RWPE1 (cell line): ENCODE measurements around the gene PRPSAP2.
A peak's percentile ranks its signal among the peaks of the same experiment; 100 is the strongest.

ENCODE experiments used
- CTCF ChIA-PET: fragments of 350-600 bp; sonication (Branson Sonifier 250); formaldehyde crosslinking; extraction: SDS; loops from one replicate; lab custom pipeline; 2021; lab: Yijun Ruan, JAX
- POLR2A ChIA-PET: fragments of 400-600 bp; formaldehyde crosslinking; extraction: SDS; loops from one replicate; lab custom pipeline; 2020; ENCODE audit warnings: antibody characterized with exemption; ENCODE audit not compliant: low non-redundant PET; lab: Yijun Ruan, JAX
- DNase-seq: peaks from one replicate; pipeline ENCODE4 v3.0.0; 2012; ENCODE audit warnings: low spot score
- H3K27ac ChIP-seq: fragments of 450-650 bp; 2 replicates; pipeline ENCODE4 v1.5.1; 2017
- TF ChIP-seq, protein P1 (sequence below): fragments of 450-650 bp; conservative IDR thresholded peaks from 2 replicates; pipeline ENCODE4 v1.5.1; 2017; ENCODE audit warnings: low read depth, mild to moderate bottlenecking

Gene PRPSAP2

DNA sequence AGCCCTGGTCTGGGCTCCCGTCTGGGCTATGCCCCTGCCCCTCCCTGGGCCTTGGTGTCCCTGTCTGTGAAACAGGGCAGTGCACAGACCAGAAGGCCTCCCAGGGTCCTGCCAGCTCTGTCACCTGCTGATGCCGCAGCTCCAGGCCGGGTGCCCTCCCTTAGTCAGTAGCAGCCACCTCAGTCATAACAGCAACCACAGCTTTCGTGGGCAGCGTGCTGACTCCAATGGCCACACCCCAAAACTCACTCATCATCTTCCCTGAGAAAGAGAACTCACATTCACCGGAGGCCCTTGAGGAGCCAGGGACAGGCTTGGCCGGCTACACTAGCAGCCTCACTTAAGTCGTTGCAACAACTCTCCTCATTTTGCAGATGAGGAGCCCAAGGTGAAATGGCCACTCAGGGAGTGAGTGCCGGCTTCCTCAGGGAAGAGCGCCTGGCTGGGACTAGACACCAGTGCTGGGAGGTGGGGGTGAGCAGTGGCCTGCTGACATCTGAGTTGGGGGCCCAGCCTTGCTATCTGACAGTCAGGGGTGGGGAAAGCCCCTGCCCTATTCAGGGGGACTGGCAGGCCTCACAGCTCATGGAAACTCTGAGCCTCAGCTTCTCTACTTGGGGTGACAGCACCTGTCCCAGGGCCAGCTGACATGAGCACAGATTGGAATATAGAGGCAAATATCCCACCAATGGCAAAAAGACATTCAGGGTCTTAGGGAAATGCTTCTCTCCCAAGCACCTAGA lies 116.6 kb downstream of the PRPSAP2 start:
- DNase-seq, result peak; percentile 15
- H3K27ac ChIP-seq, result peak overlapping the region; percentile 86
- TF ChIP-seq, protein P1, sequence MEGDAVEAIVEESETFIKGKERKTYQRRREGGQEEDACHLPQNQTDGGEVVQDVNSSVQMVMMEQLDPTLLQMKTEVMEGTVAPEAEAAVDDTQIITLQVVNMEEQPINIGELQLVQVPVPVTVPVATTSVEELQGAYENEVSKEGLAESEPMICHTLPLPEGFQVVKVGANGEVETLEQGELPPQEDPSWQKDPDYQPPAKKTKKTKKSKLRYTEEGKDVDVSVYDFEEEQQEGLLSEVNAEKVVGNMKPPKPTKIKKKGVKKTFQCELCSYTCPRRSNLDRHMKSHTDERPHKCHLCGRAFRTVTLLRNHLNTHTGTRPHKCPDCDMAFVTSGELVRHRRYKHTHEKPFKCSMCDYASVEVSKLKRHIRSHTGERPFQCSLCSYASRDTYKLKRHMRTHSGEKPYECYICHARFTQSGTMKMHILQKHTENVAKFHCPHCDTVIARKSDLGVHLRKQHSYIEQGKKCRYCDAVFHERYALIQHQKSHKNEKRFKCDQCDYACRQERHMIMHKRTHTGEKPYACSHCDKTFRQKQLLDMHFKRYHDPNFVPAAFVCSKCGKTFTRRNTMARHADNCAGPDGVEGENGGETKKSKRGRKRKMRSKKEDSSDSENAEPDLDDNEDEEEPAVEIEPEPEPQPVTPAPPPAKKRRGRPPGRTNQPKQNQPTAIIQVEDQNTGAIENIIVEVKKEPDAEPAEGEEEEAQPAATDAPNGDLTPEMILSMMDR, result no peak
- POLR2A ChIA-PET, result no interaction called here
- CTCF ChIA-PET, result interaction anchor here (1.3 to 1.4 kb wide), 2 partner anchors 13 to 17 kb away, joined by 3 to 7 read pairs; no protein-coding TSS in a partner anchor

DNA sequence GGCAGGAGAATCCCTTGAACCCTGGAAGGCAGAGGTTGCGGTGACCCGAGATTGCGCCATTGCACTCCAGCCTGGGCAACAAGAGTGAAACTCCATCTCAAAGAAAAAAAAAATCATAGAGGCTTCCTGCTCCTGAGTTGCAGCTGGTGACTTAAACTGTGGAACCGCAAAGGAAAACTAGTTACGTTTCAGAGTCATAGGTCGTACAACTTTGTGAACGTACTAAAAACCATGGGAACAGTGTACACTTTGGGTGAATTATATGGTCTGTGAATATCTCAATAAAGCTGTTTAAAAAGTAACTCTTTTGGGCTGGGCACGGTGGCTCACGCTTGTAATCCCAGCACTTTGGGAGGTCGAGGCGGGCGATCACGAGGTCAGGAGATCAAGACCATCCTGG lies 117.7 kb downstream of the PRPSAP2 start:
- no peak for DNase-seq
- peak overlapping the region; percentile 86 for H3K27ac ChIP-seq
- TF ChIP-seq, protein P1, result no peak
- ChIA-PET POLR2A (no interaction called here), CTCF (interaction anchor here (1.3 to 1.4 kb wide), 2 partner anchors 14 to 16 kb away, joined by 3 to 7 read pairs; no protein-coding TSS in a partner anchor)

DNA sequence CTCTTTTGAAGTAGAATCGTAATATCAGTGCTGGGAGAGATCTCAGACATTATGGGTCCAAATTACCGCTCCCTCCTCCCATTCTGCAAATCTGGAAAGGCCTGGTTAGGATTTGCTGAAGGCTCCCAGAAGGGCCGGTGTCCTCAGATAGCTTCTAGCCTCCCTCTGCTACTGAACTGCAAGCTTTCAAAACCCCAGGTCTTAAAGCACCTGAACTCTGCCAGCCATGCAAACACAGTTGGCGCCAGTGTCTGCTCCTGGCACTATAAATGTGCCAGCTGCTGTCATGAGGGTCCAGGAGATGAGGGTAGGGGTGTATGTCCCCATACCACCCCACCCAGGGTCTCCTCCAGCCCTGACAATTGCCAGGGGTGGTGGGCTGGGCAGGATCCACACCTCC lies 118.3 kb downstream of the PRPSAP2 start:
- DNase-seq, result no peak
- CTCF ChIA-PET, result interaction anchor here (1.4 kb wide), 1 partner anchor 15 kb away, joined by 7 read pairs; no protein-coding TSS in a partner anchor
- POLR2A ChIA-PET, result no interaction called here
- TF ChIP-seq, protein P1, result no peak
- H3K27ac ChIP-seq, result peak overlapping the region; percentile 38

DNA sequence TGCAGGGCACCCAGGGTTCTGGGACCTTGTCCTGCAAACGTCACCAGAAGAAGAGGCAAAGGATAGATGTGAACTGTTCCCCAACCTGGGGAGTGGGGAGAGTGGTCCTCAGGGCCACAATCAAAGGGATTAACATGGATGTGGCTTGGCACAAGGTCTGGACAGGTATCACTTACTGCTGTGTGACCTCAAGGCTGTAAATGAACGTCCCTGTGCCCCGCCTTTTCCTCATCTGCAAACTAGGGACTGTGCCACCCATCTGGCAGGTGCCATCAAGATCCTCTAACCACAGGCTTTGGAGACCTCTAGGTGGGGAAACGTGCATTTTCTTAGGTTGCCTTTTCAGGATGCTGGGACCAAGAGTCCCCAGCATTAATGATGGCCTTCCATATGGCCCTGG lies 119.1 kb downstream of the PRPSAP2 start:
- DNase-seq, result no peak
- ChIA-PET CTCF (no interaction called here), POLR2A (no interaction called here)
- H3K27ac ChIP-seq, result peak overlapping the region; percentile 38
- TF ChIP-seq, protein P1, result no peak

DNA sequence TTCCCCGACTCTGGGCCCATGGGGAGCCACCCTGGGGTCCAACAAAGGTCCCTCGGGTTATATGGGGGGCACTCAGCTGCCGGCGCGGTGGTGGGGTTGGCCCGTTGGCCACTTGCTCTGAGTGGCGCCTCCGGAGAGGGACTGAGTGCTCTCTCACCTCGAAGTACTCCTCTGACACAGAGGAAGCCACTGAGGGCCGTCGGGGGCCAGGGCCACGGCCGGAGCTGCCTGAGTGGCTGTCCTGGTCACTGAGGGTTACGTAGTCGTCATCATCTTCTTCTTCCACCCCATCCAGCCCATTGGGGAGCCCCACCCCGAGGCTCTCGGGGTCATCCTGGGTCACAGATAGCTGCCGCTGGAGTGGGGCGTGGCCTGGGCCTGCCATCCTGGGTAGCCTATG lies 119.7 kb downstream of the PRPSAP2 start:
- ChIA-PET CTCF (no interaction called here), POLR2A (no interaction called here)
- peak overlapping the region; percentile 38 for H3K27ac ChIP-seq
- TF ChIP-seq, protein P1, result no peak
- no peak for DNase-seq

DNA sequence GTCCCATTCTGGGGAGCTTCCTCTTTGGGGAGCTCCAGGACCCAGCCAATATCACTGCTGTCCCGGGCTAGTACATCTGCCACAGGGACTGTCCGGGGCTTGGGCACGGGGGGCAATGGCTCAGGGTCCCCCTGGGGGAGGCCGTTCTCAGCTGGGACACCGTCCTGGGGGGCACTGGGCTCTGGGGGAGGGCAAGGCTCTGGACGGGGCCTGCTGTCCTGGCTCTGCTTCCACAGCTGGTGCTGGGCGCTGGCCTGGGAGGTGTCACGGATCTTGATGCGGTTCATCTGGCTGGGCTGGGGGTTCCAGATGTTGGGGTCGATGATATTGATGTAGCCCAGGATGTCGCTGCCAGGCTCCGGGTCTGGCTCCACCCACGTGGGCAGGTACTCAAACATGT lies 120.1 kb downstream of the PRPSAP2 start:
- ChIA-PET CTCF (no interaction called here), POLR2A (no interaction called here)
- H3K27ac ChIP-seq, result peak overlapping the region; percentile 38
- no peak for DNase-seq
- TF ChIP-seq, protein P1, result no peak
